HCT116 (cell line): ENCODE results near the gene OR52K2. TPM values are rescaled to one million over a fixed set of nuclear protein-coding genes. Genes with fewer than 3 reads are reported as not detected.

ENCODE experiments used
- ATAC-seq: fragments of 200-7000 bp; cut with Tn5 transposase; 2 replicates; pipeline ENCODE4 v1.9.1; 2020; ENCODE audit warnings: mild to moderate bottlenecking, moderate library complexity
- BruUV-seq: library from RNA; stranded (reverse); fragments of 400-500 nt; replicated peaks from 2 replicates; lab custom pipeline; 2021; lab: Mats Ljungman, UMichigan
- CTCF ChIA-PET: fragments of 300-600 bp; sonication (Branson Sonifier 250); formaldehyde crosslinking; loops from one replicate; lab custom pipeline; 2021; ENCODE audit warnings: antibody characterized with exemption; lab: Charles Lee
- POLR2A ChIA-PET: fragments of 300-600, 350-600 bp; sonication (Branson Sonifier 250); formaldehyde crosslinking; loops from one replicate; lab custom pipeline; 2021; ENCODE audit warnings: antibody characterized with exemption; lab: Charles Lee
- RAD21 ChIA-PET, 2 experiments: fragments of 300-600 bp; sonication (Branson Sonifier 250); formaldehyde crosslinking; loops; one replicate each; lab custom pipeline; 2023; ENCODE audit warnings: low total read pairs in 2 of 2; ENCODE audit not compliant: uncharacterized antibody in 2 of 2, unreplicated experiment in 2 of 2, low non-redundant PET in 1 of 2; lab: Charles Lee
- DNase-seq: peaks from one replicate; pipeline ENCODE4 v3.0.0-alpha.2; 2010; ENCODE audit warnings: low read depth, low spot score
- H2AFZ ChIP-seq: fragments of 200-600 bp; shearing (Covaris generic), sonication (generic); 2 replicates; pipeline ENCODE4 v1.6.1; 2017; ENCODE audit warnings: low read depth, mixed run types, mixed read lengths, antibody characterized with exemption, low read length; ENCODE audit not compliant: poor library complexity, severe bottlenecking
- H3K27ac ChIP-seq: 2 replicates; pipeline ENCODE4 v1.5.1; 2012; ENCODE audit warnings: low read depth, low read length
- H3K27me3 ChIP-seq: fragments of 200-600 bp; sonication (generic); 2 replicates; pipeline ENCODE4 v1.6.1; 2016; ENCODE audit warnings: mixed run types, low read length, mixed read lengths; ENCODE audit not compliant: insufficient read depth
- H3K36me3 ChIP-seq, 2 experiments: fragments of 200-500 bp in 1 of 2; fragments of 200-600 bp in 1 of 2; sonication (Bioruptor generic) in 1 of 2; sonication (generic) in 1 of 2; 2 replicates each; pipeline versions ENCODE4 v1.5.1 to v1.6.1; 2014 to 2016; ENCODE audit warnings: low read length in 2 of 2, inconsistent platforms in 1 of 2, mixed read lengths in 1 of 2, mixed run types in 1 of 2; ENCODE audit not compliant: insufficient read depth in 2 of 2, control insufficient read depth in 1 of 2
- H3K4me1 ChIP-seq, 2 experiments: fragments of 200-600 bp in 1 of 2; sonication (generic) in 1 of 2; 2 replicates each; pipeline versions ENCODE4 v1.5.1 to v1.6.1; 2012 to 2017; ENCODE audit warnings: low read length in 2 of 2, inconsistent platforms in 1 of 2, mild to moderate bottlenecking in 1 of 2, mixed read lengths in 1 of 2, mixed run types in 1 of 2, moderate library complexity in 1 of 2; ENCODE audit not compliant: insufficient read depth in 2 of 2, control insufficient read depth in 1 of 2
- H3K4me2 ChIP-seq: fragments of 200-600 bp; sonication (generic); 2 replicates; pipeline ENCODE4 v1.6.1; 2017; ENCODE audit warnings: mixed run types, low read length, mixed read lengths
- H3K4me3 ChIP-seq, 2 experiments: fragments of 200-600 bp in 1 of 2; sonication (generic) in 1 of 2; replicated peaks in 1 of 2; 2 replicates each; pipeline ENCODE4 v1.5.1; 2011 to 2016; ENCODE audit warnings: low read length in 2 of 2, control low read depth in 1 of 2, low read depth in 1 of 2, mild to moderate bottlenecking in 1 of 2, mixed read lengths in 1 of 2, mixed run types in 1 of 2
- H3K79me2 ChIP-seq: fragments of 200-600 bp; sonication (generic); 2 replicates; pipeline ENCODE4 v1.6.1; 2017; ENCODE audit warnings: mild to moderate bottlenecking, mixed run types, low read length, moderate library complexity, mixed read lengths; ENCODE audit not compliant: insufficient read depth
- H3K9ac ChIP-seq: fragments of 200-600 bp; sonication (generic); 2 replicates; pipeline ENCODE4 v1.6.1; 2016; ENCODE audit warnings: low read length, mixed read lengths
- H3K9me2 ChIP-seq: fragments of 200-600 bp; sonication (generic), shearing (Covaris generic); 2 replicates; pipeline ENCODE4 v1.6.1; 2017; ENCODE audit warnings: mixed run types, mild to moderate bottlenecking, moderate library complexity; ENCODE audit not compliant: insufficient read depth
- H3K9me3 ChIP-seq, 2 experiments: fragments of 200-500 bp in 1 of 2; fragments of 200-600 bp in 1 of 2; sonication (Bioruptor generic) in 1 of 2; sonication (generic) in 1 of 2; 2 replicates each; pipeline ENCODE4 v1.6.1; 2014 to 2017; ENCODE audit warnings: low read length in 2 of 2, mixed read lengths in 2 of 2, inconsistent platforms in 1 of 2, low read depth in 1 of 2, mild to moderate bottlenecking in 1 of 2, mixed run types in 1 of 2, moderate library complexity in 1 of 2; ENCODE audit not compliant: control insufficient read depth in 1 of 2, insufficient read depth in 1 of 2
- H4K20me1 ChIP-seq: fragments of 200-600 bp; sonication (generic), shearing (Covaris generic); 2 replicates; pipeline ENCODE4 v1.6.1; 2017; ENCODE audit warnings: mixed run types, mild to moderate bottlenecking, moderate library complexity; ENCODE audit not compliant: insufficient read depth
- CBX3 ChIP-seq: IDR thresholded peaks from 2 replicates; pipeline ENCODE4 v1.6.1; 2012; ENCODE audit warnings: low read depth
- CEBPB ChIP-seq: IDR thresholded peaks from 2 replicates; pipeline ENCODE4 v1.6.1; 2012; ENCODE audit warnings: low read depth
- EGR1 ChIP-seq: IDR thresholded peaks from 2 replicates; pipeline ENCODE4 v1.6.1; 2012; ENCODE audit warnings: low read depth
- EZH2phosphoT487 ChIP-seq: fragments of 200-600 bp; IDR thresholded peaks from 2 replicates; pipeline ENCODE4 v1.6.1; 2018; ENCODE audit warnings: antibody characterized with exemption, borderline replicate concordance
- JUND ChIP-seq: IDR thresholded peaks from 2 replicates; pipeline ENCODE4 v1.6.1; 2012
- POLR2AphosphoS5 ChIP-seq: IDR thresholded peaks from 2 replicates; pipeline ENCODE4 v1.6.1; 2011; ENCODE audit warnings: mild to moderate bottlenecking, low read depth, low read length, moderate library complexity
- RAD21 ChIP-seq: IDR thresholded peaks from 2 replicates; pipeline ENCODE4 v1.6.1; 2012; ENCODE audit warnings: low read depth, mild to moderate bottlenecking
- SIN3A ChIP-seq: IDR thresholded peaks from 2 replicates; pipeline ENCODE4 v1.6.1; 2012; ENCODE audit warnings: low read depth
- SP1 ChIP-seq: IDR thresholded peaks from 2 replicates; pipeline ENCODE4 v1.6.1; 2012; ENCODE audit warnings: low read depth
- SRF ChIP-seq: IDR thresholded peaks from 2 replicates; pipeline ENCODE4 v1.6.1; 2012; ENCODE audit warnings: low read depth
- YY1 ChIP-seq: IDR thresholded peaks from 2 replicates; pipeline ENCODE4 v1.6.1; 2011; ENCODE audit warnings: low read length, low read depth, moderate library complexity, mild to moderate bottlenecking; ENCODE audit not compliant: insufficient replicate concordance; ENCODE audit errors: extremely low read depth
- ZFX ChIP-seq: fragments of 450-650 bp; IDR thresholded peaks from 2 replicates; pipeline ENCODE4 v1.6.1; 2017
- ZNF274 ChIP-seq: fragments of 200-500 bp; sonication (Bioruptor generic); IDR thresholded peaks from 2 replicates; pipeline ENCODE4 v1.6.1; 2014; ENCODE audit warnings: mild to moderate bottlenecking, low read depth, low read length, inconsistent platforms
- intact Hi-C: fragments of 100-400 bp; cut with micrococcal nuclease; formaldehyde crosslinking; loops from 2 replicates; pipeline ENCODE4 v1.10.0; 2022
- total RNA-seq: library from RNA; stranded (reverse); gene quantifications from one replicate; pipeline ENCODE4 v1.2.1, GENCODE V29; 2021; ENCODE audit not compliant: unreplicated experiment
- TF ChIP-seq, protein P1 (sequence below): IDR thresholded peaks from 2 replicates; pipeline ENCODE4 v1.6.1; 2012; ENCODE audit warnings: low read depth
- TF ChIP-seq, protein P2 (sequence below): IDR thresholded peaks from 2 replicates; pipeline ENCODE4 v1.6.1; 2012
- TF ChIP-seq, protein P3 (sequence below), 3 experiments: fragments of 200-600 bp in 1 of 3; sonication (generic) in 1 of 3; IDR thresholded peaks in 2 of 3; conservative IDR thresholded peaks in 1 of 3; 2 replicates each; pipeline ENCODE4 v1.5.1; 2012 to 2017; ENCODE audit warnings: low read depth in 2 of 3, low read length in 2 of 3, antibody characterized with exemption in 1 of 3, borderline replicate concordance in 1 of 3, control low read depth in 1 of 3, mild to moderate bottlenecking in 1 of 3, mixed read lengths in 1 of 3, mixed run types in 1 of 3, moderate library complexity in 1 of 3; ENCODE audit not compliant: insufficient read depth in 1 of 3

Gene OR52K2
- total RNA-seq, 1 experiment from 2014 or later: not detected

DNA sequence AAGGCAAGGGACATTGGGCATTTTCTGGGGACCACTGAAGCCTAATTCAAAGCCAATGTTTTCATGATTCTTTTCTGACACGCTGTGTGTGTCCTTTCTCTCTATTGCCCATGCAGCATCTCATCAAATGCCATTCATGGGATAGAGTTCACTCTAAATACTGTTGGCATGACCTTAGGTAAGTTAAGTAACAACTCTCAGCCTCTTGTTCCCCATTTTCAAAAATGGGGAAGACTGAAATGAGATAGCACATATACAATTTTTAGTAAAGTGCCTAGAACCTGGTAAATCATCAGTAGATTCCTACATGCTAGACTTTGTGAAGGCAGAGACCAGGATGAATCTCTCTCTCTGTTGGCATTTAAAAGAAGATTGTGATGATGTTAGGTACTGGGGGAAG lies 12.7 kb upstream of the OR52K2 start:
- DNase-seq (no peak), ATAC-seq (no peak)
- Histone ChIP-seq H2AFZ (no peak overlapping the region), H3K4me3 (no peak overlapping the region), H3K4me1 (no peaks in the 10 kb centered on the region), H3K9me2 (no peaks in the 10 kb centered on the region), H3K79me2 (no peaks in the 10 kb centered on the region), H3K9me3 (no peaks in the 10 kb centered on the region), H4K20me1 (no peaks in the 10 kb centered on the region), H3K9ac (no peak overlapping the region), H3K27me3 (peaks cover 21% of the 10 kb centered on the region; the same call in 1 of the 2 replicates), H3K27ac (no peak overlapping the region), H3K4me2 (no peak overlapping the region), H3K36me3 (no peaks in the 10 kb centered on the region)
- BruUV-seq: no TSS peak
- CTCF ChIA-PET: no interaction called here
- no peak for TF ChIP-seq EZH2phosphoT487
- no peak for TF ChIP-seq CEBPB
- TF ChIP-seq ZNF274: no peak
- TF ChIP-seq, protein P1, sequence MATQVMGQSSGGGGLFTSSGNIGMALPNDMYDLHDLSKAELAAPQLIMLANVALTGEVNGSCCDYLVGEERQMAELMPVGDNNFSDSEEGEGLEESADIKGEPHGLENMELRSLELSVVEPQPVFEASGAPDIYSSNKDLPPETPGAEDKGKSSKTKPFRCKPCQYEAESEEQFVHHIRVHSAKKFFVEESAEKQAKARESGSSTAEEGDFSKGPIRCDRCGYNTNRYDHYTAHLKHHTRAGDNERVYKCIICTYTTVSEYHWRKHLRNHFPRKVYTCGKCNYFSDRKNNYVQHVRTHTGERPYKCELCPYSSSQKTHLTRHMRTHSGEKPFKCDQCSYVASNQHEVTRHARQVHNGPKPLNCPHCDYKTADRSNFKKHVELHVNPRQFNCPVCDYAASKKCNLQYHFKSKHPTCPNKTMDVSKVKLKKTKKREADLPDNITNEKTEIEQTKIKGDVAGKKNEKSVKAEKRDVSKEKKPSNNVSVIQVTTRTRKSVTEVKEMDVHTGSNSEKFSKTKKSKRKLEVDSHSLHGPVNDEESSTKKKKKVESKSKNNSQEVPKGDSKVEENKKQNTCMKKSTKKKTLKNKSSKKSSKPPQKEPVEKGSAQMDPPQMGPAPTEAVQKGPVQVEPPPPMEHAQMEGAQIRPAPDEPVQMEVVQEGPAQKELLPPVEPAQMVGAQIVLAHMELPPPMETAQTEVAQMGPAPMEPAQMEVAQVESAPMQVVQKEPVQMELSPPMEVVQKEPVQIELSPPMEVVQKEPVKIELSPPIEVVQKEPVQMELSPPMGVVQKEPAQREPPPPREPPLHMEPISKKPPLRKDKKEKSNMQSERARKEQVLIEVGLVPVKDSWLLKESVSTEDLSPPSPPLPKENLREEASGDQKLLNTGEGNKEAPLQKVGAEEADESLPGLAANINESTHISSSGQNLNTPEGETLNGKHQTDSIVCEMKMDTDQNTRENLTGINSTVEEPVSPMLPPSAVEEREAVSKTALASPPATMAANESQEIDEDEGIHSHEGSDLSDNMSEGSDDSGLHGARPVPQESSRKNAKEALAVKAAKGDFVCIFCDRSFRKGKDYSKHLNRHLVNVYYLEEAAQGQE: no peak
- RAD21 ChIA-PET: no interaction called here
- intact Hi-C loops: no loop called here
- POLR2A ChIA-PET: no interaction called here

DNA sequence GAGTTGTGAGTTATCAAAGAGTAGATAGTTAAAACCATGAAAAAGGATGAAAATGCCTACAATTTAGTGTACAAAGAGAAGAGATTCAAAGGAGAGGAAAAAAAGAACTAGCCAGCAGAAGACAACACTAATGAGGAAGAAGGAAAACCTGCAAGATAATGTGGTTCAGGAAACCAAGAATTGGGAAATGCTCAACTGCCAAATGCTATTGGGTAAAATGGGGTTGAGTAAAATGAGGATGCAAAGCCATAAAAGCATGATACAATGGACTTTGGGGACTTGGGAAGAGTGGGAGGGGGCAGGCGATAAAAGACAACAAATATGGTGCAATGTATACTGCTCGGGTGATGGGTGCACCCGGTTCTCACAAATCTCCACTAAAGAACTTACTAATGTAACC lies 7.6 kb upstream of the OR52K2 start:
- POLR2A ChIA-PET: no interaction called here
- no peaks in the 10 kb centered on the region for H3K36me3 ChIP-seq

More for the DNA sequence above, 7.6 kb upstream of the OR52K2 start:
- ATAC-seq (no peak), DNase-seq (no peak)
- H3K4me3 ChIP-seq: no peak overlapping the region
- intact Hi-C loops: no loop called here
- no TSS peak for BruUV-seq
- ChIA-PET RAD21 (no interaction called here), CTCF (no interaction called here)
- TF ChIP-seq, protein P2, sequence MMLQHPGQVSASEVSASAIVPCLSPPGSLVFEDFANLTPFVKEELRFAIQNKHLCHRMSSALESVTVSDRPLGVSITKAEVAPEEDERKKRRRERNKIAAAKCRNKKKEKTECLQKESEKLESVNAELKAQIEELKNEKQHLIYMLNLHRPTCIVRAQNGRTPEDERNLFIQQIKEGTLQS: no peak
- TF ChIP-seq EZH2phosphoT487: no peak
- no peak for TF ChIP-seq ZFX
- TF ChIP-seq CBX3: no peak
- TF ChIP-seq POLR2AphosphoS5: no peak
- no peak for TF ChIP-seq SIN3A
- no peak for TF ChIP-seq YY1
- no peak for TF ChIP-seq RAD21
- TF ChIP-seq CEBPB: no peak
- no peak for TF ChIP-seq JUND
- no peak for TF ChIP-seq SRF
- TF ChIP-seq, protein P3, sequence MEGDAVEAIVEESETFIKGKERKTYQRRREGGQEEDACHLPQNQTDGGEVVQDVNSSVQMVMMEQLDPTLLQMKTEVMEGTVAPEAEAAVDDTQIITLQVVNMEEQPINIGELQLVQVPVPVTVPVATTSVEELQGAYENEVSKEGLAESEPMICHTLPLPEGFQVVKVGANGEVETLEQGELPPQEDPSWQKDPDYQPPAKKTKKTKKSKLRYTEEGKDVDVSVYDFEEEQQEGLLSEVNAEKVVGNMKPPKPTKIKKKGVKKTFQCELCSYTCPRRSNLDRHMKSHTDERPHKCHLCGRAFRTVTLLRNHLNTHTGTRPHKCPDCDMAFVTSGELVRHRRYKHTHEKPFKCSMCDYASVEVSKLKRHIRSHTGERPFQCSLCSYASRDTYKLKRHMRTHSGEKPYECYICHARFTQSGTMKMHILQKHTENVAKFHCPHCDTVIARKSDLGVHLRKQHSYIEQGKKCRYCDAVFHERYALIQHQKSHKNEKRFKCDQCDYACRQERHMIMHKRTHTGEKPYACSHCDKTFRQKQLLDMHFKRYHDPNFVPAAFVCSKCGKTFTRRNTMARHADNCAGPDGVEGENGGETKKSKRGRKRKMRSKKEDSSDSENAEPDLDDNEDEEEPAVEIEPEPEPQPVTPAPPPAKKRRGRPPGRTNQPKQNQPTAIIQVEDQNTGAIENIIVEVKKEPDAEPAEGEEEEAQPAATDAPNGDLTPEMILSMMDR (IDR thresholded peaks at IDR 0.05 in 2 of 3, conservative IDR thresholded peaks at IDR 0.05 in 1 of 3; ENCODE audit: borderline replicate concordance in 1 of 3, insufficient read depth in 1 of 3, low read depth in 2 of 3, low read length in 2 of 3): no peak
- TF ChIP-seq ZNF274: no peak
- no peak for TF ChIP-seq SP1
- TF ChIP-seq EGR1: no peak
- H3K4me2 ChIP-seq: no peak overlapping the region
- H3K4me1 ChIP-seq: no peaks in the 10 kb centered on the region
- H3K9me2 ChIP-seq: no peaks in the 10 kb centered on the region
- H2AFZ ChIP-seq: no peak overlapping the region
- H3K9me3 ChIP-seq: no peaks in the 10 kb centered on the region
- H3K9ac ChIP-seq: no peak overlapping the region
- no peaks in the 10 kb centered on the region for H3K79me2 ChIP-seq
- H3K27ac ChIP-seq: no peak overlapping the region
- H4K20me1 ChIP-seq: no peaks in the 10 kb centered on the region
- H3K27me3 ChIP-seq: peaks cover 20% of the 10 kb centered on the region; the same call in 1 of the 2 replicates
